WTC11 (cell line): ENCODE data around the gene BZW1. TPM values are rescaled to one million over a fixed set of nuclear protein-coding genes. Genes with fewer than 3 reads are reported as not detected.

Experiments used
- ATAC-seq: fragments of 200-7000 bp; cut with Tn5 transposase; 2 replicates; pipeline ENCODE4 v1.10.0; 2021; ENCODE audit warnings: mild to moderate bottlenecking, moderate library complexity
- CTCF ChIA-PET: fragments of 300-600 bp; sonication (Branson Sonifier 250); formaldehyde crosslinking; loops from one replicate; lab custom pipeline; 2021; ENCODE audit warnings: antibody characterized with exemption; lab: Charles Lee
- POLR2A ChIA-PET: fragments of 350-600 bp; sonication (Branson Sonifier 250); formaldehyde crosslinking; loops from one replicate; lab custom pipeline; 2021; ENCODE audit warnings: antibody characterized with exemption; lab: Charles Lee
- DNase-seq: peaks from one replicate; pipeline ENCODE4 v3.0.0; 2021; ENCODE audit warnings: low spot score
- H3K27ac Mint-ChIP-seq: 2 replicates; pipeline ENCODE4 v1.8.0; 2021; ENCODE audit warnings: mixed read lengths
- H3K27me3 Mint-ChIP-seq: 2 replicates; pipeline ENCODE4 v1.8.0; 2021; ENCODE audit warnings: low read depth, mild to moderate bottlenecking, moderate library complexity, mixed read lengths
- H3K36me3 Mint-ChIP-seq: 2 replicates; pipeline ENCODE4 v1.8.0; 2021; ENCODE audit warnings: mixed read lengths
- H3K4me1 Mint-ChIP-seq: 2 replicates; pipeline ENCODE4 v1.8.0; 2022; ENCODE audit warnings: mixed read lengths
- H3K4me3 Mint-ChIP-seq: 2 replicates; pipeline ENCODE4 v1.8.0; 2021; ENCODE audit warnings: mild to moderate bottlenecking, moderate library complexity, mixed read lengths
- H3K9me3 Mint-ChIP-seq: 2 replicates; pipeline ENCODE4 v1.8.0; 2021; ENCODE audit warnings: mixed read lengths
- ATF6 ChIP-seq: sonication (generic); formaldehyde crosslinking; IDR thresholded peaks from 2 replicates; pipeline ENCODE4 v1.8.1; 2023; ENCODE audit warnings: mild to moderate bottlenecking, missing genetic modification reagents
- E2F5 ChIP-seq: sonication (generic); formaldehyde crosslinking; IDR thresholded peaks from 2 replicates; pipeline ENCODE4 v1.8.1; 2022; ENCODE audit warnings: mild to moderate bottlenecking, moderate library complexity, missing genetic modification reagents
- ESRRA ChIP-seq: sonication (generic); formaldehyde crosslinking; IDR thresholded peaks from 2 replicates; pipeline ENCODE4 v1.8.1; 2022; ENCODE audit warnings: mild to moderate bottlenecking, missing genetic modification reagents, borderline replicate concordance
- ETV6 ChIP-seq: sonication (generic); formaldehyde crosslinking; IDR thresholded peaks from 2 replicates; pipeline ENCODE4 v1.8.1; 2022; ENCODE audit warnings: mild to moderate bottlenecking, missing genetic modification reagents
- FOXK1 ChIP-seq: sonication (generic); formaldehyde crosslinking; IDR thresholded peaks from 2 replicates; pipeline ENCODE4 v1.8.0; 2022; ENCODE audit warnings: mild to moderate bottlenecking, moderate library complexity, missing genetic modification reagents
- HMGA2 ChIP-seq: fragments of 250-450 bp; sonication (Bioruptor Pico); IDR thresholded peaks from 2 replicates; pipeline ENCODE4 v1.4.0; 2021; ENCODE audit warnings: mild to moderate bottlenecking, moderate library complexity
- IRF1 ChIP-seq: sonication (generic); formaldehyde crosslinking; IDR thresholded peaks from 2 replicates; pipeline ENCODE4 v1.8.0; 2023; ENCODE audit warnings: missing genetic modification reagents
- IRF2 ChIP-seq: sonication (generic); formaldehyde crosslinking; IDR thresholded peaks from 2 replicates; pipeline ENCODE4 v1.8.0; 2022; ENCODE audit warnings: low read depth, missing genetic modification reagents, borderline replicate concordance
- MYBL2 ChIP-seq: sonication (generic); formaldehyde crosslinking; IDR thresholded peaks from 2 replicates; pipeline ENCODE4 v1.8.1; 2023; ENCODE audit warnings: mild to moderate bottlenecking, moderate library complexity, missing genetic modification reagents
- NFYB ChIP-seq: sonication (generic); formaldehyde crosslinking; conservative IDR thresholded peaks from 2 replicates; pipeline ENCODE4 v1.8.0; 2022; ENCODE audit warnings: low read depth, missing genetic modification reagents
- NR2C2 ChIP-seq: sonication (generic); formaldehyde crosslinking; IDR thresholded peaks from 2 replicates; pipeline ENCODE4 v1.8.0; 2022; ENCODE audit warnings: mild to moderate bottlenecking, missing genetic modification reagents
- NR3C1 ChIP-seq: sonication (generic); formaldehyde crosslinking; conservative IDR thresholded peaks from 2 replicates; pipeline ENCODE4 v1.8.1; 2023; ENCODE audit warnings: low read depth, mild to moderate bottlenecking, missing genetic modification reagents
- SOX15 ChIP-seq: fragments of 250-450 bp; sonication (Bioruptor Pico); IDR thresholded peaks from 2 replicates; pipeline ENCODE4 v1.9.0; 2021; ENCODE audit warnings: mild to moderate bottlenecking
- SP1 ChIP-seq: sonication (generic); formaldehyde crosslinking; conservative IDR thresholded peaks from 2 replicates; pipeline ENCODE4 v1.8.1; 2022; ENCODE audit warnings: missing genetic modification reagents
- TEAD1 ChIP-seq: sonication (generic); formaldehyde crosslinking; IDR thresholded peaks from 2 replicates; pipeline ENCODE4 v1.8.0; 2022; ENCODE audit warnings: mild to moderate bottlenecking, missing genetic modification reagents
- TEAD4 ChIP-seq: sonication (generic); formaldehyde crosslinking; IDR thresholded peaks from 2 replicates; pipeline ENCODE4 v1.8.0; 2022; ENCODE audit warnings: mild to moderate bottlenecking, missing genetic modification reagents
- ZNF138 ChIP-seq: sonication (generic); formaldehyde crosslinking; conservative IDR thresholded peaks from 2 replicates; pipeline ENCODE4 v1.8.1; 2022; ENCODE audit warnings: mild to moderate bottlenecking, moderate library complexity, missing genetic modification reagents
- ZNF219 ChIP-seq: sonication (generic); formaldehyde crosslinking; IDR thresholded peaks from 2 replicates; pipeline ENCODE4 v1.8.0; 2023; ENCODE audit warnings: missing genetic modification reagents, mild to moderate bottlenecking, borderline replicate concordance
- ZNF232 ChIP-seq: sonication (generic); formaldehyde crosslinking; IDR thresholded peaks from 2 replicates; pipeline ENCODE4 v1.8.0; 2022; ENCODE audit warnings: mild to moderate bottlenecking, missing genetic modification reagents
- ZNF263 ChIP-seq: sonication (generic); formaldehyde crosslinking; IDR thresholded peaks from 2 replicates; pipeline ENCODE4 v1.8.1; 2022; ENCODE audit warnings: low read depth, mild to moderate bottlenecking, moderate library complexity, missing genetic modification reagents
- ZNF425 ChIP-seq: fragments of 250-450 bp; sonication (Bioruptor Pico); conservative IDR thresholded peaks from 2 replicates; pipeline ENCODE4 v1.9.0; 2021; ENCODE audit warnings: mild to moderate bottlenecking
- total RNA-seq: library from RNA; stranded (reverse); gene quantifications from 3 replicates; pipeline ENCODE4 v1.2.3, GENCODE V29; 2021
- TF ChIP-seq, protein P1 (sequence below): sonication (generic); formaldehyde crosslinking; IDR thresholded peaks from 2 replicates; pipeline ENCODE4 v1.8.1; 2022; ENCODE audit warnings: low read depth, mild to moderate bottlenecking, moderate library complexity, missing genetic modification reagents, borderline replicate concordance
- TF ChIP-seq, protein P2 (sequence below): sonication (generic); formaldehyde crosslinking; IDR thresholded peaks from 2 replicates; pipeline ENCODE4 v1.8.0; 2022; ENCODE audit warnings: mild to moderate bottlenecking, missing genetic modification reagents

Gene BZW1
- total RNA-seq, 1 experiment from 2014 or later = 255 TPM

GRCh38 chr2:200779214-200779613 lies 32.5 kb upstream of the BZW1 start:
- Mint-ChIP-seq H3K27me3 (no peaks in the 10 kb centered on the region), H3K36me3 (no peaks in the 10 kb centered on the region), H3K9me3 (no peaks in the 10 kb centered on the region), H3K27ac (no peak overlapping the region), H3K4me1 (peaks cover 14% of the 10 kb centered on the region), H3K4me3 (no peak overlapping the region)
- TF ChIP-seq ZNF219 = no peak
- TF ChIP-seq FOXK1 (CRISPR knock-in tag) = no peak
- TF ChIP-seq SOX15 (CRISPR knock-in tag) = no peak
- TF ChIP-seq, protein P1, sequence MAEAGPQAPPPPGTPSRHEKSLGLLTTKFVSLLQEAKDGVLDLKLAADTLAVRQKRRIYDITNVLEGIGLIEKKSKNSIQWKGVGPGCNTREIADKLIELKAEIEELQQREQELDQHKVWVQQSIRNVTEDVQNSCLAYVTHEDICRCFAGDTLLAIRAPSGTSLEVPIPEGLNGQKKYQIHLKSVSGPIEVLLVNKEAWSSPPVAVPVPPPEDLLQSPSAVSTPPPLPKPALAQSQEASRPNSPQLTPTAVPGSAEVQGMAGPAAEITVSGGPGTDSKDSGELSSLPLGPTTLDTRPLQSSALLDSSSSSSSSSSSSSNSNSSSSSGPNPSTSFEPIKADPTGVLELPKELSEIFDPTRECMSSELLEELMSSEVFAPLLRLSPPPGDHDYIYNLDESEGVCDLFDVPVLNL (CRISPR knock-in tag) = no peak
- no peak for TF ChIP-seq ETV6
- no peak for TF ChIP-seq NR3C1 (CRISPR knock-in tag)
- TF ChIP-seq, protein P2, sequence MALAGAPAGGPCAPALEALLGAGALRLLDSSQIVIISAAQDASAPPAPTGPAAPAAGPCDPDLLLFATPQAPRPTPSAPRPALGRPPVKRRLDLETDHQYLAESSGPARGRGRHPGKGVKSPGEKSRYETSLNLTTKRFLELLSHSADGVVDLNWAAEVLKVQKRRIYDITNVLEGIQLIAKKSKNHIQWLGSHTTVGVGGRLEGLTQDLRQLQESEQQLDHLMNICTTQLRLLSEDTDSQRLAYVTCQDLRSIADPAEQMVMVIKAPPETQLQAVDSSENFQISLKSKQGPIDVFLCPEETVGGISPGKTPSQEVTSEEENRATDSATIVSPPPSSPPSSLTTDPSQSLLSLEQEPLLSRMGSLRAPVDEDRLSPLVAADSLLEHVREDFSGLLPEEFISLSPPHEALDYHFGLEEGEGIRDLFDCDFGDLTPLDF = no peak
- TF ChIP-seq ZNF263 (CRISPR knock-in tag) = no peak
- TF ChIP-seq NFYB (CRISPR knock-in tag) = no peak
- no peak for TF ChIP-seq SP1 (CRISPR knock-in tag)
- no peak for TF ChIP-seq MYBL2 (CRISPR knock-in tag)
- no peak for TF ChIP-seq HMGA2 (CRISPR knock-in tag)
- TF ChIP-seq ZNF232 = no peak
- TF ChIP-seq ZNF425 (CRISPR knock-in tag) = no peak
- ChIA-PET CTCF (no interaction called here), POLR2A (no interaction called here)
- ATAC-seq = no peak
- DNase-seq = no peak

DNA sequence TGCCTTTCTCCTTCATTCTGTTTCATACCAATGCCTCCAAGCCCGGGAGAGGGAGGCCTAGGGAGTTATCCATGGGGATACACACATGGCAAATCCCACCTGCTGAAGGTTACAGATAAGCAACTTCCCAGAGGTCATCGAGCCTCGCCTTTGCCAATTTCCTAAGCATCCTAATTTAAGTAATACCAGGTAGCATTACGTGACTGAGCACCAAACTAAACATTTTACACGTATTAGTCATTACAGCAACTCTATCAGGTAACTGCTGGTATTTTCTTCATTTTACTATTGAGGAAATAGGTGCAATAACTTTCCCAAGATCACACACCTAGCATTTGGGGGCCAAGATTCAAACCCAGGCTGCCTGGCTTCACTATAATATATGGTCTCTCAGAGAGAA lies 30.1 kb upstream of the BZW1 start:
- Mint-ChIP-seq H3K27me3 (no peaks in the 10 kb centered on the region), H3K9me3 (no peaks in the 10 kb centered on the region), H3K27ac (no peak overlapping the region), H3K4me1 (peaks cover 7% of the 10 kb centered on the region), H3K4me3 (no peak overlapping the region), H3K36me3 (no peaks in the 10 kb centered on the region)
- ChIA-PET CTCF (no interaction called here), POLR2A (no interaction called here)
- no peak for DNase-seq
- no peak for TF ChIP-seq IRF1 (CRISPR knock-in tag)
- TF ChIP-seq, all 79 proteins: peak for 0
- ATAC-seq = no peak

DNA sequence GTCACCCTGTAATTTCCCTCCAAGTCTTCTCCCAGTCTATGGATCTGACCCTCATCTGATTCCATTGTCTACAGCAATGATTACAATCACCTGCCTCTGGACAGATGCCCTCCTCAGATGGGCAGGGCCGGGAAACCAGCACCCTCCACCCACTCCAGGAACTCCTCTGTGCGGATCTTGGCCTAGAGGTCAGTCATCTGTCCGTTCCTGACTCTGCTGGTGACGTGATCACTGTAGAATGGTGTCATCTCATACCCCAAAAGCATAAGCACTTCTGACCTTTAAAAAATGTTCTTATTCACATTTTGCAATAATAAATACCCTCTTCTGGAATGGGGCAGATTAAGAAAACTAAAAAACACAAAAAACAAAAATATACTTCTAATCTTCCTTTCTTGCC lies 29.5 kb upstream of the BZW1 start:
- ChIA-PET POLR2A (no interaction called here), CTCF (no interaction called here)
- no peak for ATAC-seq
- H3K9me3 Mint-ChIP-seq = no peaks in the 10 kb centered on the region
- H3K36me3 Mint-ChIP-seq = no peaks in the 10 kb centered on the region
- H3K4me3 Mint-ChIP-seq = no peak overlapping the region
- no peaks in the 10 kb centered on the region for H3K27me3 Mint-ChIP-seq
- no peak for DNase-seq
- H3K4me1 Mint-ChIP-seq = peaks cover under 1% of the 10 kb centered on the region
- H3K27ac Mint-ChIP-seq = no peak overlapping the region
- TF ChIP-seq SP1 (CRISPR knock-in tag) = no peak
- no peak for TF ChIP-seq E2F5
- no peak for TF ChIP-seq ATF6
- no peak for TF ChIP-seq MYBL2 (CRISPR knock-in tag)
- no peak for TF ChIP-seq TEAD4
- TF ChIP-seq IRF2 (CRISPR knock-in tag) = no peak
- TF ChIP-seq NR2C2 (CRISPR knock-in tag) = no peak
- no peak for TF ChIP-seq TEAD1
- no peak for TF ChIP-seq ESRRA (CRISPR knock-in tag)
- TF ChIP-seq ZNF138 (CRISPR knock-in tag) = no peak
